Peyer's patch (tissue), 4 donors: ENCODE measurements around the gene ZDHHC11. TPM values are rescaled to one million over a fixed set of nuclear protein-coding genes. Genes with fewer than 3 reads are reported as not detected.

ENCODE experiments used
- DNase-seq, 3 donors: peaks; one replicate each; pipeline ENCODE4 v3.0.0-alpha.2; 2017 to 2019
- H3K27ac ChIP-seq, 4 donors: fragments of 200-600 bp; sonication (generic); one replicate each; pipeline ENCODE4 v1.5.1; 2016 to 2019
- H3K27me3 ChIP-seq, 2 donors: fragments of 200-600 bp; sonication (generic); one replicate each; pipeline ENCODE4 v1.5.1; 2019
- H3K36me3 ChIP-seq, 3 donors: fragments of 200-600 bp; sonication (generic); one replicate each; pipeline ENCODE4 v1.5.1; 2016 to 2019
- H3K4me1 ChIP-seq, 4 donors: fragments of 200-600 bp; sonication (generic); one replicate each; pipeline ENCODE4 v1.5.1; 2016 to 2019
- H3K4me3 ChIP-seq, 4 donors: fragments of 200-600 bp; sonication (generic); 1 replicate in 3 of 4; 2 replicates in 1 of 4; pipeline ENCODE4 v1.5.1; 2016 to 2019; ENCODE audit warnings: mild to moderate bottlenecking in 1 of 4
- H3K9me3 ChIP-seq, 4 donors: fragments of 200-600 bp; sonication (generic); one replicate each; pipeline ENCODE4 v1.5.1; 2016 to 2019; ENCODE audit warnings: mild to moderate bottlenecking in 1 of 4
- CTCF ChIP-seq, 6 experiments: fragments of 450-650 bp in 4 of 6; fragments of 200-600 bp in 2 of 6; sonication (generic) in 1 of 6; IDR thresholded peaks; one replicate each; pipeline ENCODE4 v1.5.1; 2017 to 2019; ENCODE audit warnings: antibody characterized with exemption in 6 of 6, mild to moderate bottlenecking in 3 of 6, moderate library complexity in 1 of 6
- POLR2A ChIP-seq, 2 donors: fragments of 450-650 bp; IDR thresholded peaks; one replicate each; pipeline ENCODE4 v1.5.1; 2017; ENCODE audit warnings: antibody characterized with exemption in 2 of 2, mild to moderate bottlenecking in 2 of 2, moderate library complexity in 2 of 2
- total RNA-seq, 4 donors: library from RNA; depleted of rRNA; stranded (reverse); fragments of >200 nt; gene quantifications; one replicate each; pipeline ENCODE4 v1.1.0, GENCODE V29; 2016

ZDHHC11 gene
- total RNA-seq, 4 donors from 2014 or later = 7.7 to 82.5 (median 29.6) TPM

GRCh38 chr5:891117-891836 lies 40.5 kb upstream of the ZDHHC11 start:
- H3K27ac ChIP-seq = peak overlapping the region; percentile 87 to 95 (median 90)

GRCh38 chr5:889075-889710 lies 38.4 kb upstream of the ZDHHC11 start:
- Histone ChIP-seq H3K36me3 (peaks cover 0 to 62% (median 0%) of the 10 kb centered on the region in 3 donors), H3K27ac (no peak overlapping the region), H3K9me3 (no peaks in the 10 kb centered on the region), H3K27me3 (no peaks in the 10 kb centered on the region), H3K4me1 (peaks cover 0 to 21% (median 13%) of the 10 kb centered on the region in 4 donors), H3K4me3 (no peak overlapping the region)
- peak in 1 of 3 donors; percentile 11 for DNase-seq
- TF ChIP-seq CTCF (IDR thresholded peaks at IDR 0.05) (no peak), POLR2A (IDR thresholded peaks at IDR 0.05) (no peak)

More at GRCh38 chr5:891117-891836, 40.5 kb upstream of the ZDHHC11 start:
- peaks cover 0 to 21% (median 13%) of the 10 kb centered on the region in 4 donors for H3K4me1 ChIP-seq
- peaks cover 0 to 41% (median 0%) of the 10 kb centered on the region in 3 donors for H3K36me3 ChIP-seq
- peak overlapping the region; percentile 75 to 95 (median 78) for H3K4me3 ChIP-seq
- TF ChIP-seq CTCF (IDR thresholded peaks at IDR 0.05) (no peak), POLR2A (IDR thresholded peaks at IDR 0.05) (no peak)
- no peaks in the 10 kb centered on the region for H3K9me3 ChIP-seq
- no peaks in the 10 kb centered on the region for H3K27me3 ChIP-seq
- peak in 1 of 3 donors; percentile 63 for DNase-seq

- no peak for DNase-seq
- peaks cover 0 to 67% (median 0%) of the 10 kb centered on the region in 3 donors for H3K36me3 ChIP-seq
- no peaks in the 10 kb centered on the region for H3K27me3 ChIP-seq
- H3K27ac ChIP-seq = no peak overlapping the region
- H3K4me1 ChIP-seq = peaks cover 0 to 21% (median 13%) of the 10 kb centered on the region in 4 donors
- H3K9me3 ChIP-seq = no peaks in the 10 kb centered on the region
- no peak for TF ChIP-seq POLR2A (IDR thresholded peaks at IDR 0.05)
- TF ChIP-seq CTCF (IDR thresholded peaks at IDR 0.05) = no peak
- no peak overlapping the region for H3K4me3 ChIP-seq
Observed at GRCh38 chr5:888638-889035, 37.9 kb upstream of the ZDHHC11 start.

GRCh38 chr5:887947-888637 lies 37.3 kb upstream of the ZDHHC11 start:
- Histone ChIP-seq H3K27me3 (no peaks in the 10 kb centered on the region), H3K36me3 (peaks cover 0 to 73% (median 0%) of the 10 kb centered on the region in 3 donors), H3K9me3 (no peaks in the 10 kb centered on the region), H3K4me3 (no peak overlapping the region), H3K27ac (no peak overlapping the region), H3K4me1 (peaks cover 0 to 16% (median 10%) of the 10 kb centered on the region in 4 donors)
- DNase-seq = peak in 1 of 3 donors; percentile 44
- TF ChIP-seq CTCF (IDR thresholded peaks at IDR 0.05) = no peak
- no peak for TF ChIP-seq POLR2A (IDR thresholded peaks at IDR 0.05)

GRCh38 chr5:886716-887325 lies 36.0 kb upstream of the ZDHHC11 start:
- no peak overlapping the region for H3K4me3 ChIP-seq
- peaks cover 0 to 81% (median 0%) of the 10 kb centered on the region in 3 donors for H3K36me3 ChIP-seq
- H3K4me1 ChIP-seq = peaks cover 0 to 11% (median 6%) of the 10 kb centered on the region in 4 donors
- peak in 1 of 3 donors; percentile 29 for DNase-seq
- no peaks in the 10 kb centered on the region for H3K27me3 ChIP-seq
- H3K27ac ChIP-seq = no peak overlapping the region
- no peak for TF ChIP-seq CTCF (IDR thresholded peaks at IDR 0.05)
- TF ChIP-seq POLR2A (IDR thresholded peaks at IDR 0.05) = no peak
- H3K9me3 ChIP-seq = no peaks in the 10 kb centered on the region
